Measurements from ENCODE around the gene TSPAN32.

TSPAN32 gene

DNA sequence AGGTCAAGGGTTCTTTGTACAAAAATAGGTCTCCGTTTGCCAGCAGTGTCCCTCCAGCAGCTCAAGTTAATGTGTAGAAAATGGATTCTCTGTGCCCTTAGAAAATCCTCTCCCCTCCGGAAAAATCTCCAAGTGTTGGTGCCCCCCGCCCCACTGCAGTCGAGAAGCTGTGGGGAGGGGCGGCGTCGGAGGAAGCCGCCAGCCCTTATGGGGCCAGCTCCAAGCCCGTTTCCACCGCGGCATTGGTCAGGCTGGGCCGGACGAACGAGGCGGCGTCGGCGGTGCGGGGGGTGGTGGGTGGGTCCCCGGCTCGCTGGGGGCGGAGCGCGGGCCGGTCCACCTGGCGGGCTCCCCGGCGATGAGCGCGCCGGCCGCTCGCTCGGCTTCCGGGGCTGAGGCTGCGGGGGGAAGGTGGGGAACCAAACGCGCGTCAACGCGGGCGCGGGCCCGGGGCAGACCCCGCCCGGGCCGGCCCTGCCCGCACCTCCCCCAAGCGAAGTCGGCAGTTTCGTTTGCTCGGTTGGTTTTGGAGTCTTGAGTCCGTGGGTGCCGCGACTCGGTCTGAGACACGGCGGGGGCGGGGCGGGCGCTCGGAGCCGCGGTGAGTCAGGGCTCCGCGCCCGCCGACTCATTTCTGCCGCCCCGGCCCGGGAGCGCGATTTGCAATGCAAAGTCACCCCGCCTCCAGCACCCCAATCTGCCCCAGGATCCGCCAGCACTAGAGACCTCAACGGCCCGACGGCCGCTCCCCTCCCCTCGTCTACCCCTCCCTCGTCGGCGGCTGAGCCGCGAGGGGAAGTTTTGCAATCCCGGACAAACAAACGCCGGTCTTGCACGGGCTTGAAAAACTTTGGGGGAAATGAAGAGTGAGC lies 32.8 kb upstream of the TSPAN32 start:
- DNase-seq (ENCODE audit: insufficient read length) (no peak), FAIRE-seq (no peak)
- TF ChIP-seq POLR2A (IDR thresholded peaks at IDR 0.05; ENCODE audit: low read depth, low read length) (no peak), TAF1 (IDR thresholded peaks at IDR 0.05; ENCODE audit: borderline replicate concordance, low read depth, low read length) (no peak), POLR2AphosphoS5 (IDR thresholded peaks at IDR 0.05; ENCODE audit: low read depth, low read length) (no peak)

GRCh38 chr11:2269601-2270321 lies 32.1 kb upstream of the TSPAN32 start:
- DNase-seq (ENCODE audit: insufficient read length), result no peak
- FAIRE-seq, result no peak
- TF ChIP-seq POLR2A (IDR thresholded peaks at IDR 0.05; ENCODE audit: low read depth, low read length) (no peak), TAF1 (IDR thresholded peaks at IDR 0.05; ENCODE audit: borderline replicate concordance, low read depth, low read length) (no peak), POLR2AphosphoS5 (IDR thresholded peaks at IDR 0.05; ENCODE audit: low read depth, low read length) (no peak)

DNA sequence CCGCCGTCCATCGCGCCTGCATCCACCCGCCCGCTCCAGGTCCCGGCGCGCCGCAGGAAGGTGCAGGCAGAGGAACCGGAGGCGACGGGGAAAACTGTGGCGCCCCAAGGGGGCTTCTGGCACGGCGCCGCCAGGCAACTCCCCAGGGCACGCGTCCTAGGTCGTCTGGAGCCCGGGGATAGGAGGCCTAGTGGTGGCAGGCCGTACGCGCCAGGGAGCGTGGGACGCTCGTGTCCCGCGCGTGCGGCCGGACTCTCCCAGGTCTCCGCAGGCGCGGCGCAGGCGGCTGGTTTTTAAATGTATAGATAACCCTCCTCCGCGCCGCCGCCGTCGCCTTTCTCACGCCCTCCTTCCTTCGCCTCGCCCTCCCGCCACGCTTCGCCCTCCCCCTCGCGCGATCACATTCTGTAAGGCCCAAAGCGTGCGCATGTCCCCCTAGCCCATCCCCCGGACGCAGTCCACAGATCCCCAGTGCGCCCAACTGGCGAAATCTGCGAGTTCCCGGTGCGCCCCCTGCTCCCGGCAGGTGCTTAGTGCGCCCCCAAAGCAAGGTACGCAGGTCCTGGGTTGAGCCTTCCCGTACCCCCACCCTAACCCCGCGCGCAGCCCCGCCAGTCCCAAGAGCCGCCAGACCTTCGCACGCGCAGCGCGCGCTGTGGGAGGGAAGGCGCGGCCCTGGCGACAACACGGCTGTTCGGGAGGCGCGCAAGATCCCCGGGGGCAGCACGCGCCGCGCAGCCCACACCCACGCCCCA lies 31.3 kb upstream of the TSPAN32 start, which contains the start of gene ASCL2:
ASCL2 (minus strand) TSS at position 267 of the 755 bp plus-strand sequence; CDS start at position 11, 256 bp downstream.
- no peak for FAIRE-seq
- TF ChIP-seq POLR2AphosphoS5 (IDR thresholded peaks at IDR 0.05; ENCODE audit: low read depth, low read length), result no peak
- TF ChIP-seq TAF1 (IDR thresholded peaks at IDR 0.05; ENCODE audit: borderline replicate concordance, low read depth, low read length), result no peak
- no peak for TF ChIP-seq POLR2A (IDR thresholded peaks at IDR 0.05; ENCODE audit: low read depth, low read length)
- no peak for DNase-seq (ENCODE audit: insufficient read length)

GRCh38 chr11:2271077-2271326 lies 30.8 kb upstream of the TSPAN32 start:
- TF ChIP-seq POLR2AphosphoS5 (IDR thresholded peaks at IDR 0.05; ENCODE audit: low read depth, low read length) (no peak), TAF1 (IDR thresholded peaks at IDR 0.05; ENCODE audit: borderline replicate concordance, low read depth, low read length) (no peak), POLR2A (IDR thresholded peaks at IDR 0.05; ENCODE audit: low read depth, low read length) (no peak)
- DNase-seq (ENCODE audit: insufficient read length), result no peak

GRCh38 chr11:2271327-2272227 lies 30.2 kb upstream of the TSPAN32 start:
- no peak for TF ChIP-seq TAF1 (IDR thresholded peaks at IDR 0.05; ENCODE audit: borderline replicate concordance, low read depth, low read length)
- no peak for TF ChIP-seq POLR2A (IDR thresholded peaks at IDR 0.05; ENCODE audit: low read depth, low read length)
- TF ChIP-seq POLR2AphosphoS5 (IDR thresholded peaks at IDR 0.05; ENCODE audit: low read depth, low read length), result no peak
- DNase-seq (ENCODE audit: insufficient read length) (no peak), FAIRE-seq (no peak)

More at GRCh38 chr11:2271077-2271326, 30.8 kb upstream of the TSPAN32 start:
- FAIRE-seq, result no peak

DNA sequence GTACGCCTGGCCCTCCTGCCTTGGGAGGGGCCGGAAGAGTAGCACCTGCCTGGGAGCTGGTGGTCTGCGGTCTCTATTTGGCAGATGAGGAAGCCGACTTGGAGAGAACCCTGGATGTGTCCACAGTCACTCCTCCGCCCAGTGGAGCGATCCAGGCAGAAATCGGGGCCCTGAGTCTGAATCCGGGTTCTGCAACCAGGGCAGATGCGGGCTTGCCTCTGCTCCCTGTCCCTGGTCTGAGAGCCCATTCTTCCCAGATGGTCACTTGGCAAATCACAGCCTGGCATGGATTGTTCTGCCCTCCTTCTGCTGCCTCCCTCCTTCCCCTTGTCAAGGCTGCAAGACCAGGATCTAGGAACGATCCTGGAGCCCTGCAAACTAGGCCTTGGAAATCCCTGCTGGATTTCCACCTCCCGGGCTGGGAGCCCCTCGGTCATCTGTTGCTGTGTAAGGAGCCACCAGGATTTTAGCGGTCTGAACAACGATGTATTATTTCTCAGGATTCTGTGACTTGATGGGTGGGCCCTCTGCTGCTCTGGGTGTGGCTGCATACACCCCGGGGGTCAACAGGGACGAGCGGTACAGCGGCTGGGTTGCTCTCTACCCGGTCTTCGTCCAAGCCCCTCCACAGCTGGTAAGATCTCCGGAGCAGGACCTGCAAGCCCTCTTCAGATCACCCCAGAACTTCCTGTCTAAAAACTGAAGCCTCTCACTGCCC lies 29.4 kb upstream of the TSPAN32 start:
- no peak for TF ChIP-seq POLR2A (IDR thresholded peaks at IDR 0.05; ENCODE audit: low read depth, low read length)
- TF ChIP-seq TAF1 (IDR thresholded peaks at IDR 0.05; ENCODE audit: borderline replicate concordance, low read depth, low read length), result no peak
- no peak for TF ChIP-seq POLR2AphosphoS5 (IDR thresholded peaks at IDR 0.05; ENCODE audit: low read depth, low read length)
- no peak for FAIRE-seq
- DNase-seq (ENCODE audit: insufficient read length), result no peak

GRCh38 chr11:2272946-2273280 lies 28.9 kb upstream of the TSPAN32 start:
- TF ChIP-seq TAF1 (IDR thresholded peaks at IDR 0.05; ENCODE audit: borderline replicate concordance, low read depth, low read length), result no peak
- no peak for TF ChIP-seq POLR2A (IDR thresholded peaks at IDR 0.05; ENCODE audit: low read depth, low read length)
- TF ChIP-seq POLR2AphosphoS5 (IDR thresholded peaks at IDR 0.05; ENCODE audit: low read depth, low read length), result no peak
- FAIRE-seq (no peak), DNase-seq (ENCODE audit: insufficient read length) (no peak)

DNA sequence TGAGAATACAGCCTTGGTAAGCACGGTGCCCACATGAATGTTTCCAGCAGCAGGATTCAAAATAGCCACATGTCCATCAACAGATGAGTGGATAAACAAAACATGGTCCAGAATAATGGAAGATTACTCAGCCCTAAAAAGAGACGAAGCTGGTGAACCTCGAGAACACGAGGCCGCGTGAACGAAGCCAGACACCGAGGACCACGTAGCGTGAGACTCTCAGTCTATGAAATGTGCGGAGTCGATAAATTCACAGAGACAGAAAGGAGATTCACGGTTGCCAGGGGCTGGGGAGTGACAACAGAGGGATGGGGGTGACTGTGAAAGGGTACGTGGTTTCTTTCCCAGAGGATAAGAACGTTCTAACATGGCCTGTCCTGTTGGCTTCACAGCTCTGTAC lies 28.5 kb upstream of the TSPAN32 start:
- TF ChIP-seq POLR2AphosphoS5 (IDR thresholded peaks at IDR 0.05; ENCODE audit: low read depth, low read length), result no peak
- no peak for TF ChIP-seq POLR2A (IDR thresholded peaks at IDR 0.05; ENCODE audit: low read depth, low read length)
- no peak for FAIRE-seq
- no peak for DNase-seq (ENCODE audit: insufficient read length)

DNA sequence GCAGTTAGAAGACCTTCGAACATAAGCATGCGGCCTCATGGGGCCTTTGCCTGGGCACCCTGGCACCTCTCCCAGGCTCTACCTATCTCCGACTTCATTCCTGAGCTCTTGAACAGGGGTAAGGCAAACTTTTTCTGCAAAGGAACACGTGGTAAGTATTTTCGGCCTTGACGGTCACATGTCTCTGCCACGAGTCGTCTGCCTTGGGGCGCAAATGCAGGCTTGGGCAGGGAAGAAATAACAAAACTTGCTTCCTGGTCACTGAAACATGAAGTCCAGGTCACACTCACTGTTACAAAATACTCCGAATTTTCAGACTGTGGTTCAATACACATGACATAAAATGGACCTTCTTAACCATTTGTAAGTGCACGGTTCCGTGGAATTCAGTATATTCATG lies 28.0 kb upstream of the TSPAN32 start:
- no peak for TF ChIP-seq TAF1 (IDR thresholded peaks at IDR 0.05; ENCODE audit: borderline replicate concordance, low read depth, low read length)
- TF ChIP-seq POLR2A (IDR thresholded peaks at IDR 0.05; ENCODE audit: low read depth, low read length), result no peak
- no peak for TF ChIP-seq POLR2AphosphoS5 (IDR thresholded peaks at IDR 0.05; ENCODE audit: low read depth, low read length)
- no peak for FAIRE-seq
- DNase-seq (ENCODE audit: insufficient read length), result no peak

Data from GM12892 (cell line).